Stomach (tissue), 9 donors: ENCODE results near the gene PEX11B. TPM values are rescaled to one million over a fixed set of nuclear protein-coding genes. Genes with fewer than 3 reads are reported as not detected.

Source experiments
- DNase-seq, 2 donors: peaks; one replicate each; pipeline versions ENCODE4 v3.0.0 to v3.0.0-alpha.2; 2013 to 2019
- H3K27ac ChIP-seq, 5 donors: fragments of 200-600 bp in 4 of 5; sonication (generic) in 4 of 5; one replicate each; pipeline ENCODE4 v1.5.1; 2013 to 2019; ENCODE audit warnings: mild to moderate bottlenecking in 1 of 5, moderate library complexity in 1 of 5
- H3K27me3 ChIP-seq, 3 donors: fragments of 200-600 bp; sonication (generic); one replicate each; pipeline ENCODE4 v1.5.1; 2017 to 2019; ENCODE audit warnings: mixed run types in 1 of 3
- H3K36me3 ChIP-seq, 4 donors: fragments of 200-600 bp; sonication (generic); 1 replicate in 3 of 4; 2 replicates in 1 of 4; pipeline ENCODE4 v1.5.1; 2016 to 2019
- H3K4me1 ChIP-seq, 4 donors: fragments of 200-600 bp; sonication (generic); one replicate each; pipeline ENCODE4 v1.5.1; 2016 to 2019
- H3K4me3 ChIP-seq, 4 donors: fragments of 200-600 bp; sonication (generic) in 3 of 4; one replicate each; pipeline ENCODE4 v1.5.1; 2016 to 2019; ENCODE audit warnings: mild to moderate bottlenecking in 1 of 4
- H3K9me3 ChIP-seq, 4 donors: fragments of 200-600 bp; sonication (generic); one replicate each; pipeline ENCODE4 v1.5.1; 2016 to 2019
- CTCF ChIP-seq, 7 experiments: fragments of 450-650 bp in 4 of 7; fragments of 200-600 bp in 3 of 7; sonication (generic) in 3 of 7; IDR thresholded peaks; one replicate each; pipeline ENCODE4 v1.5.1; 2016 to 2019; ENCODE audit warnings: antibody characterized with exemption in 7 of 7, control low read depth in 2 of 7, mild to moderate bottlenecking in 1 of 7
- EP300 ChIP-seq: sonication (generic); formaldehyde crosslinking; IDR thresholded peaks from one replicate; pipeline ENCODE4 v1.6.1; 2017; ENCODE audit warnings: antibody characterized with exemption
- POLR2A ChIP-seq, 4 donors: fragments of 450-650 bp; IDR thresholded peaks; one replicate each; pipeline ENCODE4 v1.6.1; 2016; ENCODE audit warnings: antibody characterized with exemption in 4 of 4, control low read depth in 2 of 4, mild to moderate bottlenecking in 1 of 4, moderate library complexity in 1 of 4
- POLR2AphosphoS5 ChIP-seq, 3 donors: sonication (generic); formaldehyde crosslinking; IDR thresholded peaks; one replicate each; pipeline ENCODE4 v1.6.1; 2016; ENCODE audit warnings: antibody characterized with exemption in 3 of 3
- WGBS, 5 donors: extraction: QIAGEN DNeasy Blood & Tissue Kit in 3 of 5; methylation state at CpG; one replicate each; pipeline versions ENCODE4 v1.1.5 to v1.1.7; 2013 to 2018; 5-methylcytosine and 5-hydroxymethylcytosine counted together
- intact Hi-C: fragments of 100-400 bp; cut with DNase I; formaldehyde crosslinking; loops from one replicate; pipeline ENCODE4 v1.15.1; 2023; ENCODE audit warnings: low total_unique reads
- polyA plus RNA-seq, 3 donors: library from polyadenylated mRNA; stranded (reverse); fragments of 200-250 nt; gene quantifications; one replicate each; pipeline ENCODE4 v1.2.3, GENCODE V29; 2013
- total RNA-seq, 5 donors: library from RNA; depleted of rRNA; stranded (reverse); fragments of >200 nt; gene quantifications; one replicate each; pipeline versions ENCODE4 v1.1.0 to v1.2.3, GENCODE V29; 2014 to 2016
- donor health status: healthy with polysubstance abuse.
- donor health status: Bipolar disorder and iron deficiency.
- donor health status: healthy.

The PEX11B gene
- total and polyA plus RNA-seq, 8 donors, result 15.6 to 46.6 (median 31.8) TPM

- H3K4me1 ChIP-seq, result peaks cover 0 to 23% (median 4%) of the 10 kb centered on the region in 4 donors
- WGBS, 5 donors, result 70 to 77% (median 75%) methylated on average over 7 of the region's 7 CpGs
- peak in 1 of 2 donors; percentile 62 for DNase-seq
- intact Hi-C loops, result no loop called here
- H3K9me3 ChIP-seq, result no peaks in the 10 kb centered on the region
- H3K36me3 ChIP-seq, result no peaks in the 10 kb centered on the region
- peak overlapping the region in 2 of 5 donors; percentile 13 to 38 for H3K27ac ChIP-seq
- H3K27me3 ChIP-seq, result no peaks in the 10 kb centered on the region
- no peak overlapping the region for H3K4me3 ChIP-seq
- TF ChIP-seq EP300 (no peak), POLR2A (IDR thresholded peaks at IDR 0.05) (no peak), POLR2AphosphoS5 (IDR thresholded peaks at IDR 0.05) (peak in 1 of 3 donors; percentile 12), CTCF (IDR thresholded peaks at IDR 0.05) (no peak)
Observed at GRCh38 chr1:145877923-145878486, 40.5 kb downstream of the PEX11B start.

GRCh38 chr1:145874646-145875045 is 43.9 kb downstream of the PEX11B start:
- WGBS, 5 donors, result 90 to 97% (median 93%) methylated on average over 12 of the region's 12 CpGs
- no peak for DNase-seq
- intact Hi-C loops, result no loop called here
- Histone ChIP-seq H3K4me3 (no peak overlapping the region), H3K36me3 (no peaks in the 10 kb centered on the region), H3K27ac (no peak overlapping the region), H3K4me1 (peaks cover 6 to 50% (median 19%) of the 10 kb centered on the region in 4 donors), H3K9me3 (no peaks in the 10 kb centered on the region), H3K27me3 (no peaks in the 10 kb centered on the region)
- TF ChIP-seq EP300, result no peak

- Histone ChIP-seq H3K9me3 (no peaks in the 10 kb centered on the region), H3K36me3 (peaks cover 0 to 7% (median 0%) of the 10 kb centered on the region in 4 donors), H3K4me1 (peaks cover 6 to 44% (median 17%) of the 10 kb centered on the region in 4 donors), H3K27ac (peak overlapping the region; percentile 72 to 87 (median 85)), H3K27me3 (no peaks in the 10 kb centered on the region), H3K4me3 (peak overlapping the region; percentile 43 to 51 (median 50))
- peak; percentile 45 to 67 for DNase-seq
- 16 to 45% (median 32%) methylated on average over 44 to 47 of the region's 47 CpGs for WGBS, 5 donors
- TF ChIP-seq POLR2AphosphoS5 (IDR thresholded peaks at IDR 0.05) (peak in 1 of 3 donors; percentile 9), POLR2A (IDR thresholded peaks at IDR 0.05) (no peak), CTCF (IDR thresholded peaks at IDR 0.05) (no peak), EP300 (no peak)
- intact Hi-C loops, result no loop called here
Observed at GRCh38 chr1:145871994-145872924, 46.3 kb downstream of the PEX11B start.

- peaks cover 6 to 41% (median 17%) of the 10 kb centered on the region in 4 donors for H3K4me1 ChIP-seq
- H3K4me3 ChIP-seq, result no peak overlapping the region
- TF ChIP-seq CTCF (IDR thresholded peaks at IDR 0.05) (no peak), POLR2A (IDR thresholded peaks at IDR 0.05) (no peak), POLR2AphosphoS5 (IDR thresholded peaks at IDR 0.05) (no peak), EP300 (no peak)
- intact Hi-C loops, result no loop called here
- H3K27ac ChIP-seq, result no peak overlapping the region
- no peaks in the 10 kb centered on the region for H3K9me3 ChIP-seq
- peaks cover 0 to 26% (median 0%) of the 10 kb centered on the region in 4 donors for H3K36me3 ChIP-seq
- 71 to 84% (median 82%) methylated on average over 4 of the region's 4 CpGs for WGBS, 5 donors
- H3K27me3 ChIP-seq, result no peaks in the 10 kb centered on the region
- DNase-seq, result no peak
Observed at GRCh38 chr1:145868232-145868631, 50.3 kb downstream of the PEX11B start.
